MCF 10A (cell line): Measurements from ENCODE around the gene ITPRIPL2. TPM values are rescaled to one million over a fixed set of nuclear protein-coding genes. Genes with fewer than 3 reads are reported as not detected.
A peak's percentile ranks its signal among the peaks of the same experiment; 100 is the strongest.

Experiments
- BruUV-seq: library from RNA; stranded (reverse); fragments of 400-500 nt; replicated peaks from 2 replicates; lab custom pipeline; 2021; lab: Mats Ljungman, UMichigan
- CTCF ChIA-PET: fragments of 300-600 bp; sonication (Branson Sonifier 250); formaldehyde crosslinking; extraction: SDS; loops from one replicate; lab custom pipeline; 2021; ENCODE audit warnings: antibody characterized with exemption, inconsistent platforms; lab: Yijun Ruan, JAX
- POLR2A ChIA-PET: fragments of 300-600, 350-650 bp; sonication (Branson Sonifier 250); formaldehyde crosslinking; extraction: SDS; loops from one replicate; lab custom pipeline; 2020; ENCODE audit warnings: antibody characterized with exemption, inconsistent platforms; lab: Yijun Ruan, JAX
- DNase-seq: peaks from one replicate; pipeline ENCODE4 v3.0.0-alpha.2; 2018; ENCODE audit not compliant: unreplicated experiment
- H3K27ac Mint-ChIP-seq: one replicate; pipeline ENCODE4 v1.8.0; 2022; ENCODE audit warnings: mild to moderate bottlenecking, low read depth, mixed read lengths; ENCODE audit not compliant: unreplicated experiment
- H3K27me3 Mint-ChIP-seq: one replicate; pipeline ENCODE4 v1.8.0; 2022; ENCODE audit warnings: mixed read lengths; ENCODE audit not compliant: insufficient read depth, unreplicated experiment
- H3K36me3 Mint-ChIP-seq: one replicate; pipeline ENCODE4 v1.8.0; 2022; ENCODE audit warnings: mild to moderate bottlenecking, moderate library complexity, mixed read lengths; ENCODE audit not compliant: insufficient read depth, unreplicated experiment
- H3K4me1 Mint-ChIP-seq: one replicate; pipeline ENCODE4 v1.8.0; 2022; ENCODE audit warnings: mixed read lengths; ENCODE audit not compliant: insufficient read depth, unreplicated experiment
- H3K4me3 Mint-ChIP-seq: one replicate; pipeline ENCODE4 v1.8.0; 2022; ENCODE audit warnings: mild to moderate bottlenecking, moderate library complexity, mixed read lengths; ENCODE audit not compliant: unreplicated experiment
- H3K9me3 Mint-ChIP-seq: one replicate; pipeline ENCODE4 v1.8.0; 2022; ENCODE audit warnings: mixed read lengths; ENCODE audit not compliant: unreplicated experiment
- intact Hi-C: fragments of 100-400 bp; cut with micrococcal nuclease; formaldehyde crosslinking; loops from 2 replicates; pipeline ENCODE4 v1.14.1; 2022
- total RNA-seq: library from RNA; stranded (reverse); gene quantifications from 2 replicates; pipeline ENCODE4 v1.2.3, GENCODE V29; 2022
- TF ChIP-seq, protein P1 (sequence below): fragments of 200-600 bp; IDR thresholded peaks from one replicate; pipeline ENCODE4 v1.8.0; 2022; ENCODE audit warnings: antibody characterized with exemption, mild to moderate bottlenecking; ENCODE audit not compliant: unreplicated experiment

The ITPRIPL2 gene
- total RNA-seq, 1 experiment from 2014 or later: 49.3 TPM

DNA sequence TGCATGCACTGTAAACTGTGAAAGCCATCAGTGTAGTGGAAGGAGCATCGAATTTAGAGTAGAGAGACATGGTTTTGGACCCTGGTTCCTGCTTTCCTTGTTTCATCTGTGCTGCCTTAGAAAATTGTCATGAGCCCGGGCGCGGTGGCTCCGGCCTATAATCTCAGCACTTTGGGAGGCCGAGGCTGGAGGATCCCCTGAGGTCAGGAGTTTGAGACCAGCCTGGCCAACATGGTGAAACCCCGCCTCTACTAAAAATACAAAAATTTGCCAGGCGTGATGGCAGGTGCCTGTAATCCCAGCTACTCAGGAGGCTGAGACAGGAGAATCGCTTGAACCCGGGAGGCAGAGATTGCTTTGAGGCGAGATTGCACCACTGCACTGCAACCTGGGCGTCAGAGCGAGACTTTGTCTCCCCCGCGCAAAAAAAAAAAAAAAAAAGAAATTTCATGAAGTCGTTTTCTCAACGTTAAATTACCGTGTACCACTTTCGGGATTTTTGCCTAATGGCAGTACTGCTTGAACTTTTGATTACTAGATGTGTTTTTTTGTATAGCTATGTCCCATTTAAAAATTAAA, 45.4 kb upstream of the ITPRIPL2 start:
- CTCF ChIA-PET: interaction anchor here (0.6 to 7.2 kb wide), 10 partner anchors 85 to 532 kb away, joined by 3 to 202 read pairs (median 4); partner anchors contain the start of gene TMC7
- peaks cover 20% of the 10 kb centered on the region for H3K36me3 Mint-ChIP-seq
- TF ChIP-seq, protein P1, sequence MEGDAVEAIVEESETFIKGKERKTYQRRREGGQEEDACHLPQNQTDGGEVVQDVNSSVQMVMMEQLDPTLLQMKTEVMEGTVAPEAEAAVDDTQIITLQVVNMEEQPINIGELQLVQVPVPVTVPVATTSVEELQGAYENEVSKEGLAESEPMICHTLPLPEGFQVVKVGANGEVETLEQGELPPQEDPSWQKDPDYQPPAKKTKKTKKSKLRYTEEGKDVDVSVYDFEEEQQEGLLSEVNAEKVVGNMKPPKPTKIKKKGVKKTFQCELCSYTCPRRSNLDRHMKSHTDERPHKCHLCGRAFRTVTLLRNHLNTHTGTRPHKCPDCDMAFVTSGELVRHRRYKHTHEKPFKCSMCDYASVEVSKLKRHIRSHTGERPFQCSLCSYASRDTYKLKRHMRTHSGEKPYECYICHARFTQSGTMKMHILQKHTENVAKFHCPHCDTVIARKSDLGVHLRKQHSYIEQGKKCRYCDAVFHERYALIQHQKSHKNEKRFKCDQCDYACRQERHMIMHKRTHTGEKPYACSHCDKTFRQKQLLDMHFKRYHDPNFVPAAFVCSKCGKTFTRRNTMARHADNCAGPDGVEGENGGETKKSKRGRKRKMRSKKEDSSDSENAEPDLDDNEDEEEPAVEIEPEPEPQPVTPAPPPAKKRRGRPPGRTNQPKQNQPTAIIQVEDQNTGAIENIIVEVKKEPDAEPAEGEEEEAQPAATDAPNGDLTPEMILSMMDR: no peak
- no peaks in the 10 kb centered on the region for H3K27me3 Mint-ChIP-seq
- no peak for DNase-seq
- POLR2A ChIA-PET: interaction anchor here (1.0 to 2.6 kb wide), 8 partner anchors 63 to 142 kb away, joined by 3 to 14 read pairs (median 6); partner anchors contain the start of genes SMG1 and TMC7
- no peaks in the 10 kb centered on the region for H3K9me3 Mint-ChIP-seq
- no TSS peak for BruUV-seq
- H3K27ac Mint-ChIP-seq: peak overlapping the region; percentile 99
- peaks cover 12% of the 10 kb centered on the region for H3K4me1 Mint-ChIP-seq
- H3K4me3 Mint-ChIP-seq: peak overlapping the region; percentile 90
- intact Hi-C loops: loop anchor here (5.0 kb wide), 2 partner anchors 141 to 266 kb away; partner anchors contain the start of genes ARL6IP1 and SMG1

DNA sequence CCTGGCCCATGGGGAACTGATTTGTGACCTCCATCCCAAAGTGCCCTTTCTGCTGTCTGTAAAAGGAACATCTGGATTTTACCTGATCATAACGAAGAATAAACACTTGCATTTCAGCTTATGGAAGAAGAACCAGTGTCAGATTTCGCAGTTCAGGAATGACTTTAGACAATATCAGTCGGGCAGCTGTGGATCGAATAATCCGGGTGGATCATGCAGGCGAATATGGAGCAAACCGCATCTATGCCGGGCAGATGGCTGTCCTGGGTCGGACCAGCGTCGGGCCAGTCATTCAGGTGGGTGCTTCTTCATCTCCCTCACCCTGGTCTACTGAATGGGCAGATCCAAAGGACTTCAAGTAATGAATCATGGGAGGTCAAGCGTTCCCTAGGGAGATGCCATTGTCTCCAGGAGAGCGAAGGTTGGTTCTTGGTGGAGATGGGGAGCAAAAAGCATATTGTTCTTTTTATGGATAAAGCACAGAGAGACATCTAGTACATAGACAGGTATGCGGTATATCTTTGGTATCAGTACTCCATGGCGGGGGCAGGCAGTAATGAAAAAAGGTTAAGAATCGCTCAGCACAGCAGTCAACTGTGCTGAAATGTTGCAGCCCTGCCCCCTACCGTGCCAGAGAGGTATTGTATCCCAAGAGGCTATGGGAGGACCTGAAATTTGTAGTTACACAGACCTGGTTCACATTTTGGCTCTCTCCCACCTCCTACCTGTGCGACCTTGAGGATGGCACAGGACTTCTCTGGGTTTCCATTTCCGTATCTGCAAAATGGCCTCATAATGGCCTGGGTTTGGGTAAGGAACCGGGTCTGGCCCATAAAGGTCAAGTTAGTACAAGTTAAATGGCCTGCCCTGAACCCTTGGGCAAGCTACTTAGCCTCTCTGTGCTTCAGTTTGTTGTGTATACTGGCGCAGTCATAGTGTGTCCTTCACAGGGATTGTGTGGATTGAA, 41.7 kb upstream of the ITPRIPL2 start:
- Mint-ChIP-seq H3K27me3 (no peaks in the 10 kb centered on the region), H3K4me3 (no peak overlapping the region), H3K27ac (no peak overlapping the region), H3K9me3 (no peaks in the 10 kb centered on the region), H3K36me3 (peaks cover 38% of the 10 kb centered on the region), H3K4me1 (peaks cover 9% of the 10 kb centered on the region)
- ChIA-PET CTCF (interaction anchor here (0.6 to 7.2 kb wide), 35 partner anchors 9 to 1170 kb away, joined by 3 to 202 read pairs (median 4); partner anchors contain the start of gene TMC7), POLR2A (interaction anchor here (0.7 to 2.2 kb wide), 3 partner anchors 66 to 89 kb away, joined by 3 to 4 read pairs (median 3); partner anchors contain the start of gene TMC7)
- no TSS peak for BruUV-seq
- intact Hi-C loops: loop anchor here (1.0 kb wide), 1 partner anchor 89 kb away; the partner anchor contains the start of gene TMC7
- peak; percentile 75 for DNase-seq
- TF ChIP-seq, protein P1: peak; percentile 88

DNA sequence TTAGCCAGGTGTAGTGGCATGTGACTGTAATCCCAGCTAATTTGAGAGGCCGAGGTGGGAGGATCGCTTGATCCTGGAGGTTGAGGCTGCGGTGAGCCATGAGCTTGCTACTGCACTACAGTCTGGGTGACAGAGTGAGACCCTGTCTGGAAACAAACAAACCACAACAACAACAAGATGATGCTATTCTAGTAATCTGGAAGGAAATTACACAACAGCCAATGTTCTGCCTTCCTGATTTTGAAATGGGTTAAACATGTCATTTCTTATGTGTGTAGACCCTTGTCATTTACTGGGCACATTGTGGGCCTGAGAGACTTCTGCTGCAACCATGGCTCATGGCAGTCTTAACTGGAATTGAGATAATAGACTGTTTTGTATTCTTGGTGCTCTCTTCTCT, 40.4 kb upstream of the ITPRIPL2 start:
- intact Hi-C loops: no loop called here
- DNase-seq: no peak
- CTCF ChIA-PET: interaction anchor here (0.9 to 7.2 kb wide), 17 partner anchors 10 to 435 kb away, joined by 3 to 202 read pairs (median 6); partner anchors contain the start of gene TMC7
- POLR2A ChIA-PET: interaction anchor here (2.2 kb wide), 1 partner anchor 90 kb away, joined by 4 read pairs; the partner anchor contains the start of gene TMC7
- TF ChIP-seq, protein P1: no peak
- no peaks in the 10 kb centered on the region for H3K9me3 Mint-ChIP-seq
- peaks cover 6% of the 10 kb centered on the region for H3K4me1 Mint-ChIP-seq
- H3K36me3 Mint-ChIP-seq: peaks cover 43% of the 10 kb centered on the region
- H3K27me3 Mint-ChIP-seq: no peaks in the 10 kb centered on the region
- no peak overlapping the region for H3K27ac Mint-ChIP-seq
- no peak overlapping the region for H3K4me3 Mint-ChIP-seq
- no TSS peak for BruUV-seq
